Activated CD8-positive, alpha-beta T cell treated with anti-CD3 and anti-CD28 coated beads for 36 hours (primary cell): ENCODE measurements around the gene PCBP4. TPM values are rescaled to one million over a fixed set of nuclear protein-coding genes. Genes with fewer than 3 reads are reported as not detected.

Experiments
- ATAC-seq: fragments of 200-7000 bp; cut with Tn5 transposase; one replicate; pipeline ENCODE4 v1.10.0; 2021; ENCODE audit warnings: mild to moderate bottlenecking, moderate library complexity
- CTCF ChIA-PET: fragments of 350-600 bp; sonication (Branson Sonifier 250); formaldehyde crosslinking; loops from one replicate; lab custom pipeline; 2021; ENCODE audit warnings: antibody characterized with exemption; lab: Charles Lee
- POLR2A ChIA-PET: fragments of 350-600 bp; sonication (Branson Sonifier 250); formaldehyde crosslinking; loops from one replicate; lab custom pipeline; 2021; ENCODE audit warnings: antibody characterized with exemption; lab: Charles Lee
- DNase-seq: peaks from one replicate; pipeline ENCODE4 v3.0.0-alpha.2; 2020
- H3K27ac Mint-ChIP-seq: one replicate; pipeline ENCODE4 v1.8.0; 2021; ENCODE audit warnings: mild to moderate bottlenecking, mixed read lengths
- H3K27me3 Mint-ChIP-seq: one replicate; pipeline ENCODE4 v1.8.0; 2021; ENCODE audit warnings: mixed read lengths
- H3K36me3 Mint-ChIP-seq: one replicate; pipeline ENCODE4 v1.8.0; 2021; ENCODE audit warnings: low read depth, mixed read lengths
- H3K4me1 Mint-ChIP-seq: one replicate; pipeline ENCODE4 v1.8.0; 2021; ENCODE audit warnings: low read depth, mixed read lengths
- H3K4me3 Mint-ChIP-seq: one replicate; pipeline ENCODE4 v1.8.0; 2021; ENCODE audit warnings: mild to moderate bottlenecking, moderate library complexity, mixed read lengths
- H3K9me3 Mint-ChIP-seq: one replicate; pipeline ENCODE4 v1.8.0; 2021; ENCODE audit warnings: mixed read lengths
- intact Hi-C: fragments of 100-400 bp; cut with micrococcal nuclease; formaldehyde crosslinking; loops from one replicate; pipeline ENCODE4 v1.10.0; 2022
- total RNA-seq, 2 experiments: library from RNA; stranded (reverse); gene quantifications; one replicate each; pipeline ENCODE4 v1.2.3, GENCODE V29; 2021
- TF ChIP-seq, protein P1 (sequence below): fragments of 200-600 bp; IDR thresholded peaks from one replicate; pipeline ENCODE4 v1.8.0; 2022; ENCODE audit warnings: antibody characterized with exemption, mild to moderate bottlenecking

Gene PCBP4
- total RNA-seq, 2 experiments from 2014 or later = 8.4 to 9.6 TPM

DNA sequence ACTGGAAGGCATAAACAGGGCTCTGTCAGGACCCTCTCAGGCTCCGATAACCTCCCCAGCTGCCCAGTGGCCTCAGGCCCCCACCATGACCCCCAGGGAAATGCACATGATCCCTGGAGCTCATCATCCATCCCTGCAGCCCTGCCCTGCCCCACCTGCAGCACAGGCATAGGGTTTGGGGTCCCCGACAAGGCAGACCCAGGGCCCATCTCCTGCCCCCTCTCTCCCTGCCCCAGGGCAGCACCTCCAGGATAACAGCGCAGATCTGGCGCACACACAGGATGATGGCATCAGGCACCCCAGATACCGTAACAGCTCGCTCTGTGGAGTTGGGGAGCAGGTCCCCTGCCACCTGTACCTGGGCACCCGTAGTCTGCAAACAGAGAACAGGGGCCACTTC is 7.6 kb downstream of the PCBP4 start:
- intact Hi-C loops = no loop called here
- peaks cover 6% of the 10 kb centered on the region for H3K4me1 Mint-ChIP-seq
- peaks cover 3% of the 10 kb centered on the region for H3K36me3 Mint-ChIP-seq
- H3K9me3 Mint-ChIP-seq = no peaks in the 10 kb centered on the region
- POLR2A ChIA-PET = interaction anchor here (1.3 kb wide), 1 partner anchor 14 kb away, joined by 3 read pairs; the partner anchor contains the start of gene ABHD14B
- peaks cover 16% of the 10 kb centered on the region for H3K27me3 Mint-ChIP-seq
- no peak overlapping the region for H3K27ac Mint-ChIP-seq
- DNase-seq (no peak), ATAC-seq (no peak)
- CTCF ChIA-PET = interaction anchor here (1.5 kb wide), 1 partner anchor 13 kb away, joined by 3 read pairs; no protein-coding TSS in a partner anchor
- TF ChIP-seq, protein P1, sequence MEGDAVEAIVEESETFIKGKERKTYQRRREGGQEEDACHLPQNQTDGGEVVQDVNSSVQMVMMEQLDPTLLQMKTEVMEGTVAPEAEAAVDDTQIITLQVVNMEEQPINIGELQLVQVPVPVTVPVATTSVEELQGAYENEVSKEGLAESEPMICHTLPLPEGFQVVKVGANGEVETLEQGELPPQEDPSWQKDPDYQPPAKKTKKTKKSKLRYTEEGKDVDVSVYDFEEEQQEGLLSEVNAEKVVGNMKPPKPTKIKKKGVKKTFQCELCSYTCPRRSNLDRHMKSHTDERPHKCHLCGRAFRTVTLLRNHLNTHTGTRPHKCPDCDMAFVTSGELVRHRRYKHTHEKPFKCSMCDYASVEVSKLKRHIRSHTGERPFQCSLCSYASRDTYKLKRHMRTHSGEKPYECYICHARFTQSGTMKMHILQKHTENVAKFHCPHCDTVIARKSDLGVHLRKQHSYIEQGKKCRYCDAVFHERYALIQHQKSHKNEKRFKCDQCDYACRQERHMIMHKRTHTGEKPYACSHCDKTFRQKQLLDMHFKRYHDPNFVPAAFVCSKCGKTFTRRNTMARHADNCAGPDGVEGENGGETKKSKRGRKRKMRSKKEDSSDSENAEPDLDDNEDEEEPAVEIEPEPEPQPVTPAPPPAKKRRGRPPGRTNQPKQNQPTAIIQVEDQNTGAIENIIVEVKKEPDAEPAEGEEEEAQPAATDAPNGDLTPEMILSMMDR = no peak
- H3K4me3 Mint-ChIP-seq = no peak overlapping the region

DNA sequence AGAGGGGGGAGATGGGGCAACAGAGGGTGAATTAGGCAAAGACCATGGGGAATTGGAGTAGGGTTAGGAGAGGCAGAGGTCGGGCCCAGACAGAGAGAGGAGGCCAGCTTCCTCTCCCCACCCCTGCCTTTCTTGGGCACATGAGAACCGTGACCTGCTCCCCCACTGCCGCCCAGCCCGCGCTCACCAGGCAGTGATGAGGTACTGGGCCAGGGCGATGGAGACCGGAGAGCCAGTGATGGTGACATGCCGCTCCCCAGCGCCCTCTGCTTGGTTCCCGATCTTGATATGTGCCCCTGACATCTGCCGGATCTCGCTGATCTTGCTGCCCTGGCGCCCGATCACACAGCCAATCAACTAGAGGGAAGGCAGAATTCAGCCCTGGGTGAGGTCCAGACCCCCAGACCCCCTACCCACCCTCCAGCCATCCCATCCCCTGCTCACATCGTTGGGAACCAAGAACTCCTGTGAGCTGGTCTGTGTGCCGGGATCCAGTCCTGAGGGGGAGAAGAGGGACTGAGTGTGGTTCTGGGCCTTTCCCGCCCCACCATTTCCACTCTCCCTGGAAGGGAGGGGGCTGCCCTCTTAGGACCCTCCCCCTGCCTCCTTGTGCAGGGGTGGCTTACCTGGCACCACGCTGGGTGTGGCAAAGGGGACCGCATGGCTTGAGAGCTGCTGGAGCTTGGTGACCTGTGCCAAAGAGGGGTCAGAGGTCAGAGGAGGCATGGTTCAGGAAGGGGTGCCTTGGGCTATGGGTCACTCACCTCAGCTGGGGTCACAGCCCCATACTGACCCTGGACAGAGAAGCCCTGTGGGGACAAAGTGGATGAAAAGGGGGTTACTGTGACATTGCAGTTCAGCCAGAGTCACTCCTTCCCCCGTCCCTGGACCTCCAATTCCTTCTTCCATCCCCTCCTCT is 8.4 kb downstream of the PCBP4 start:
- ChIA-PET CTCF (interaction anchor here (1.5 to 1.8 kb wide), 3 partner anchors 7 to 15 kb away, joined by 3 to 10 read pairs (median 5); partner anchors contain the start of gene ABHD14B), POLR2A (interaction anchor here (1.3 kb wide), 1 partner anchor 15 kb away, joined by 3 read pairs; the partner anchor contains the start of gene ABHD14B)
- DNase-seq = no peak
- Mint-ChIP-seq H3K4me3 (no peak overlapping the region), H3K27ac (no peak overlapping the region), H3K9me3 (no peaks in the 10 kb centered on the region), H3K27me3 (peaks cover 22% of the 10 kb centered on the region), H3K4me1 (peaks cover 6% of the 10 kb centered on the region), H3K36me3 (peaks cover 3% of the 10 kb centered on the region)
- intact Hi-C loops = no loop called here
- ATAC-seq = no peak
- TF ChIP-seq, protein P1 = no peak

DNA sequence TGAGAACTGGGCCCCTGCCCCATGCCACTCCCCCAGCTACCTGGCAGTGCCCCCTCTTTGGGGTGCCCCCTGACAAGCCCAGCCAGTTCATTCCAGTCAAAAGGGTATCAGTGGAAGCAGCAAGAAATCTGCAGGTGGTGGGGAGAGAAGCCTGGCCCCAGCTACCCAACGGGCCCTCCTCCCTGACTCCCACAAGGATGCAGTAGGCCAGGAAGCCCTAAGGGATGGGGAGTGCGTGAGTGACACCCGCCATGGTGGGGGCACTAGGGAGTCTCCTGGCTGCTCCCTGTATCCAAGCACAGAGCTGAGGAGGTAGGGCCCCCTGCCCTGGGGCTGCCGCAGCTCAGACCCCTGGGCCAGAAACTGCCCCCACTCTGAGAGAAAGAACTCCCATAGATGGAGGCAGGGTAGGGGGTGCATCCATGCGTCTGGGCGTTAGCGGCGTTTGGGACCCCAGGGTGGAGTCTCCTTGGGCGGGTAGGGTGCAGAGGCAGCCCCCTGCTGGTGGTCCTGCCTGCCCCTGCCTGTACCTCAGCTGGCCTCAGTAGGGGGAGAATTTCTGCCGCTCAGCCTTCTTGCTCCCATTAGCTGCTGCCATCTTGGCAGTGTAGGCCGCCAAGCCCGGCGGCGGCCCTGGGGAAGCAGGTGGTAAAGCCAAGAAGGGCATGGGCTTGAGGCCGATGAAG is 9.6 kb downstream of the PCBP4 start:
- TF ChIP-seq, protein P1 = no peak
- Mint-ChIP-seq H3K9me3 (no peaks in the 10 kb centered on the region), H3K36me3 (peaks cover 3% of the 10 kb centered on the region), H3K4me1 (peaks cover 6% of the 10 kb centered on the region), H3K27me3 (peaks cover 28% of the 10 kb centered on the region), H3K4me3 (no peak overlapping the region), H3K27ac (no peak overlapping the region)
- ATAC-seq = no peak
- no peak for DNase-seq
- ChIA-PET CTCF (interaction anchor here (1.3 to 1.8 kb wide), 3 partner anchors 8 to 25 kb away, joined by 5 to 10 read pairs (median 5); partner anchors contain the start of genes ABHD14B and ACY1), POLR2A (interaction anchor here (0.6 to 1.4 kb wide), 5 partner anchors 11 to 38 kb away, joined by 3 to 8 read pairs (median 5); partner anchors contain the start of gene ABHD14B)
- intact Hi-C loops = no loop called here

DNA sequence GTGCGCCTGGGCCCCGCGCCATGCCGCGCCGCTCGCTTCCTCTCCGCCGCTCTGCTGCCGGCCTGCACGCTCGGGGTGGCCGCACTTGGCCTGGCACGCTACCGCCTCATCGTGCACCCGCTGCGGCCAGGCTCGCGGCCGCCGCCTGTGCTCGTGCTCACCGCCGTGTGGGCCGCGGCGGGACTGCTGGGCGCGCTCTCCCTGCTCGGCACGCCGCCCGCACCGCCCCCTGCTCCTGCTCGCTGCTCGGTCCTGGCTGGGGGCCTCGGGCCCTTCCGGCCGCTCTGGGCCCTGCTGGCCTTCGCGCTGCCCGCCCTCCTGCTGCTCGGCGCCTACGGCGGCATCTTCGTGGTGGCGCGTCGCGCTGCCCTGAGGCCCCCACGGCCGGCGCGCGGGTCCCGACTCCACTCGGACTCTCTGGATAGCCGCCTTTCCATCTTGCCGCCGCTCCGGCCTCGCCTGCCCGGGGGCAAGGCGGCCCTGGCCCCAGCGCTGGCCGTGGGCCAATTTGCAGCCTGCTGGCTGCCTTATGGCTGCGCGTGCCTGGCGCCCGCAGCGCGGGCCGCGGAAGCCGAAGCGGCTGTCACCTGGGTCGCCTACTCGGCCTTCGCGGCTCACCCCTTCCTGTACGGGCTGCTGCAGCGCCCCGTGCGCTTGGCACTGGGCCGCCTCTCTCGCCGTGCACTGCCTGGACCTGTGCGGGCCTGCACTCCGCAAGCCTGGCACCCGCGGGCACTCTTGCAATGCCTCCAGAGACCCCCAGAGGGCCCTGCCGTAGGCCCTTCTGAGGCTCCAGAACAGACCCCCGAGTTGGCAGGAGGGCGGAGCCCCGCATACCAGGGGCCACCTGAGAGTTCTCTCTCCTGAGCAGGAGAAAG is 11.1 kb downstream of the PCBP4 start:
- Mint-ChIP-seq H3K27ac (no peak overlapping the region), H3K27me3 (peaks cover 28% of the 10 kb centered on the region), H3K9me3 (no peaks in the 10 kb centered on the region), H3K4me3 (peak overlapping the region; percentile 17), H3K36me3 (peaks cover 3% of the 10 kb centered on the region), H3K4me1 (peaks cover 6% of the 10 kb centered on the region)
- TF ChIP-seq, protein P1 = peak; percentile 65
- intact Hi-C loops = no loop called here
- ChIA-PET CTCF (interaction anchor here (1.2 to 1.3 kb wide), 3 partner anchors 13 to 45 kb away, joined by 3 to 5 read pairs (median 3); partner anchors contain the start of gene ACY1), POLR2A (interaction anchor here (0.9 to 1.6 kb wide), 5 partner anchors 9 to 115 kb away, joined by 3 to 6 read pairs (median 3); partner anchors contain the start of gene ABHD14B)
- peak; percentile 63 for DNase-seq
- ATAC-seq = peak; percentile 90
